Endodermal cell (in vitro differentiated cells): ENCODE data around the gene MRGPRX3. TPM values are rescaled to one million over a fixed set of nuclear protein-coding genes. Genes with fewer than 3 reads are reported as not detected.

ENCODE experiments used
- DNase-seq: peaks from one replicate; pipeline ENCODE4 v3.0.0-alpha.2; 2017
- H3K27ac ChIP-seq: 2 replicates; pipeline ENCODE4 v1.5.1; 2013; ENCODE audit warnings: mild to moderate bottlenecking, low read depth, low read length, moderate library complexity
- H3K27me3 ChIP-seq: 2 replicates; pipeline ENCODE4 v1.6.1; 2013; ENCODE audit warnings: mild to moderate bottlenecking, low read length, moderate library complexity; ENCODE audit not compliant: insufficient read depth, control insufficient read depth, poor library complexity, severe bottlenecking
- H3K36me3 ChIP-seq: 2 replicates; pipeline ENCODE4 v1.7.0; 2013; ENCODE audit warnings: mild to moderate bottlenecking, low read length, moderate library complexity; ENCODE audit not compliant: control insufficient read depth, insufficient read depth
- H3K4me1 ChIP-seq: one replicate; pipeline ENCODE4 v1.7.0; 2013; ENCODE audit warnings: low read length; ENCODE audit not compliant: control insufficient read depth, insufficient read depth
- H3K4me3 ChIP-seq: 2 replicates; pipeline ENCODE4 v1.5.1; 2013; ENCODE audit warnings: mild to moderate bottlenecking, low read length, moderate library complexity
- H3K9ac ChIP-seq: 2 replicates; pipeline ENCODE4 v1.6.1; 2013; ENCODE audit warnings: mild to moderate bottlenecking, low read length, moderate library complexity; ENCODE audit not compliant: poor library complexity, severe bottlenecking; ENCODE audit errors: extremely low read depth
- H3K9me3 ChIP-seq: 2 replicates; pipeline ENCODE4 v1.6.1; 2013; ENCODE audit warnings: mild to moderate bottlenecking, low read length, moderate library complexity; ENCODE audit not compliant: control insufficient read depth
- H3K27ac Mint-ChIP-seq: 2 replicates; pipeline ENCODE4 v1.8.0; 2020; ENCODE audit warnings: mixed read lengths
- H3K27me3 Mint-ChIP-seq: 2 replicates; pipeline ENCODE4 v1.8.0; 2021; ENCODE audit warnings: mild to moderate bottlenecking, mixed read lengths; ENCODE audit not compliant: insufficient read depth
- H3K36me3 Mint-ChIP-seq: 2 replicates; pipeline ENCODE4 v1.8.0; 2020; ENCODE audit warnings: low read depth, mixed read lengths
- H3K4me1 Mint-ChIP-seq: 2 replicates; pipeline ENCODE4 v1.8.0; 2020; ENCODE audit warnings: mixed read lengths
- H3K4me3 Mint-ChIP-seq: 2 replicates; pipeline ENCODE4 v1.8.0; 2020; ENCODE audit warnings: mild to moderate bottlenecking, moderate library complexity, mixed read lengths
- H3K9me3 Mint-ChIP-seq: 2 replicates; pipeline ENCODE4 v1.8.0; 2020; ENCODE audit warnings: mild to moderate bottlenecking, mixed read lengths
- CTCF ChIP-seq: fragments of 200-600 bp; sonication (generic); conservative IDR thresholded peaks from 2 replicates; pipeline ENCODE4 v1.5.0; 2021; ENCODE audit warnings: antibody characterized with exemption, mild to moderate bottlenecking
- WGBS, 2 experiments: methylation state at CpG; one replicate each; pipeline versions ENCODE4 v1.1.5 to v1.1.7; 2013; ENCODE audit warnings: missing lambda C conversion rate in 2 of 2, mixed read lengths in 1 of 2; ENCODE audit not compliant: insufficient coverage in 1 of 2, insufficient read length in 1 of 2; 5-methylcytosine and 5-hydroxymethylcytosine counted together
- total RNA-seq, 2 donors: library from RNA; stranded (reverse); fragmentation: NEBNext Ultra II Directional in 1 of 2; extraction: Animal tissue kit (Norgen Biotek cat#: 25700) in 1 of 2; gene quantifications; 2 replicates in 1 of 2; 3 replicates in 1 of 2; pipeline ENCODE4 v1.2.1, GENCODE V29; 2021

The MRGPRX3 gene
- total RNA-seq, 2 donors from 2014 or later = not detected

- Histone ChIP-seq H3K9ac (no peak overlapping the region), H3K36me3 (no peaks in the 10 kb centered on the region), H3K27ac (no peak overlapping the region), H3K9me3 (no peaks in the 10 kb centered on the region), H3K4me3 (no peak overlapping the region), H3K27me3 (no peaks in the 10 kb centered on the region), H3K4me1 (no peaks in the 10 kb centered on the region)
- TF ChIP-seq CTCF = no peak
- 73 to 82% methylated on average over 2 to 3 of the region's 3 CpGs for WGBS, 2 experiments
- H3K4me3 Mint-ChIP-seq = no peak overlapping the region
- H3K36me3 Mint-ChIP-seq = no peaks in the 10 kb centered on the region
- H3K27me3 Mint-ChIP-seq = peaks cover 3% of the 10 kb centered on the region
- H3K9me3 Mint-ChIP-seq = peaks cover 2% of the 10 kb centered on the region
- DNase-seq = no peak
- no peaks in the 10 kb centered on the region for H3K4me1 Mint-ChIP-seq
- H3K27ac Mint-ChIP-seq = no peak overlapping the region
Observed at GRCh38 chr11:18151581-18151980, 19.2 kb downstream of the MRGPRX3 start.

- no peak overlapping the region for H3K4me3 Mint-ChIP-seq
- no peak for DNase-seq
- H3K27me3 Mint-ChIP-seq = peaks cover 16% of the 10 kb centered on the region
- peaks cover 2% of the 10 kb centered on the region for H3K4me1 Mint-ChIP-seq
- H3K27ac Mint-ChIP-seq = no peak overlapping the region
- TF ChIP-seq CTCF = no peak
- WGBS, 2 experiments = 60 to 63% methylated on average over 1 of the region's 1 CpG
- Histone ChIP-seq H3K27ac (no peak overlapping the region), H3K9me3 (peaks cover 4% of the 10 kb centered on the region), H3K9ac (no peak overlapping the region), H3K4me1 (no peaks in the 10 kb centered on the region), H3K27me3 (peaks cover 10% of the 10 kb centered on the region), H3K4me3 (no peak overlapping the region), H3K36me3 (no peaks in the 10 kb centered on the region)
- no peaks in the 10 kb centered on the region for H3K36me3 Mint-ChIP-seq
- H3K9me3 Mint-ChIP-seq = no peaks in the 10 kb centered on the region
Observed at GRCh38 chr11:18168372-18168771, 36.0 kb downstream of the MRGPRX3 start.

- Mint-ChIP-seq H3K4me3 (no peak overlapping the region), H3K4me1 (peaks cover 2% of the 10 kb centered on the region), H3K36me3 (no peaks in the 10 kb centered on the region), H3K27me3 (peaks cover 9% of the 10 kb centered on the region), H3K9me3 (no peaks in the 10 kb centered on the region), H3K27ac (no peak overlapping the region)
- Histone ChIP-seq H3K27me3 (peaks cover 22% of the 10 kb centered on the region), H3K36me3 (no peaks in the 10 kb centered on the region), H3K4me1 (no peaks in the 10 kb centered on the region), H3K9ac (no peak overlapping the region), H3K9me3 (peaks cover 4% of the 10 kb centered on the region), H3K4me3 (no peak overlapping the region), H3K27ac (no peak overlapping the region)
- DNase-seq = peak; percentile 81
- TF ChIP-seq CTCF = peak; percentile 91
- WGBS, 2 experiments = 84 to 91% methylated on average over 3 to 4 of the region's 4 CpGs
Observed at GRCh38 chr11:18171377-18172000, 39.1 kb downstream of the MRGPRX3 start.
